MG63 (cell line): Measurements from ENCODE around the gene DNAH3. TPM values are rescaled to one million over a fixed set of nuclear protein-coding genes. Genes with fewer than 3 reads are reported as not detected.
"Not testable (repeated sequence)": the region's sequence is repeated elsewhere in the genome, so short reads cannot be mapped to it uniquely, and the experiment has no call there.

ENCODE experiments used
- DNase-seq: peaks from one replicate; pipeline ENCODE4 v3.0.0-alpha.2; 2020
- H3K27me3 ChIP-seq: fragments of 250-450 bp; sonication (Bioruptor Pico); 2 replicates; pipeline ENCODE4 v1.5.1; 2020; ENCODE audit warnings: mild to moderate bottlenecking, moderate library complexity
- H3K36me3 ChIP-seq: fragments of 250-450 bp; sonication (Bioruptor Pico); 2 replicates; pipeline ENCODE4 v1.5.1; 2020; ENCODE audit warnings: mild to moderate bottlenecking, moderate library complexity
- H3K4me3 ChIP-seq: fragments of 250-450 bp; sonication (Bioruptor Pico); 2 replicates; pipeline ENCODE4 v1.5.1; 2020; ENCODE audit warnings: mild to moderate bottlenecking, moderate library complexity
- H3K9me3 ChIP-seq: fragments of 250-450 bp; sonication (Bioruptor Pico); 2 replicates; pipeline ENCODE4 v1.5.1; 2020; ENCODE audit warnings: mild to moderate bottlenecking, moderate library complexity
- total RNA-seq: library from RNA; depleted of rRNA; stranded (reverse); fragments of >200 nt; shearing (Covaris generic); gene quantifications from 2 replicates; pipeline ENCODE4 v1.2.3, GENCODE V29; 2014; ENCODE audit warnings: low replicate concordance

DNAH3 gene
- total RNA-seq, 1 experiment from 2014 or later: not detected

DNA sequence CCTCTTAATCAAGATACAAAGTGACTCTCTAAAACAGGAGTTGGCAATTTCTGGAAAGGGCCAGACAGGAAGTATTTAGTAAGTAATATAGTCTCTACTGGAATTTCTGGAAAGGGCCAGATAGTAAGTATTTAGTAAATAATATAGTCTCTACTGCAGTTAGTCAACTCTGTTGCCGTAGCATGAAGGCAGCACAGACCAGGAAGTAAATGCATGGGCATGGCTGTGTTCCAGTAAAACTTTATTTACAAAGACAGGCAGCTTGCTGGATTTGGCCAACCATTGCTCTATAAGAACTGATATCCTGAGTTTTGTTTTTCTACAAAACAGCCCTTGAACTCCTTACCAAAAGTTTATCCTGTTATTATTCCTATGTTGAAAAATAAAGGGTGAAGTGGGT is 24.8 kb upstream of the DNAH3 start:
- H3K36me3 ChIP-seq: peaks cover 31% of the 10 kb centered on the region
- DNase-seq: no peak
- no peaks in the 10 kb centered on the region for H3K27me3 ChIP-seq

DNA sequence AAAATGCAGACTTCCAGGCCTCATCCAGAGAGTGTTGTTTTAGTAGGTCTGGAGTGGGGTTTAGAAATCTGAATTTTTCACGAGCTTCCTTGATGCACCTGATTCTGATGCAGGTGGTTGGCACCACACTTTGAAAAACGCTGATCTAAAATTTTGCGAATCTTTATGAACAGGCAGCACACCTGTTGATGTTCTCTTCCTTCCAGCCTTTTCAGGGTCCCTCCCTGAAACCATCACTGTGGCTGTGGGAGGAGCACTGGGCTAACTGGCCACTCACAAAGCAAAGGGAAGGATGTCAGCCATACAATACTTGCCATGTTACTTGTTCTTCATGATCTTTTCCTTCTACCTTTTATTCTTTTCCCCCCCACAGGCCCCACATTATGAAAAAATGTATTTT is 22.0 kb upstream of the DNAH3 start:
- H3K27me3 ChIP-seq: no peaks in the 10 kb centered on the region
- DNase-seq: no peak
- no peak overlapping the region for H3K4me3 ChIP-seq
- no peaks in the 10 kb centered on the region for H3K9me3 ChIP-seq
- peaks cover 23% of the 10 kb centered on the region for H3K36me3 ChIP-seq

More for the DNA sequence above, 24.8 kb upstream of the DNAH3 start:
- Histone ChIP-seq H3K4me3 (no peak overlapping the region), H3K9me3 (no peaks in the 10 kb centered on the region)

DNA sequence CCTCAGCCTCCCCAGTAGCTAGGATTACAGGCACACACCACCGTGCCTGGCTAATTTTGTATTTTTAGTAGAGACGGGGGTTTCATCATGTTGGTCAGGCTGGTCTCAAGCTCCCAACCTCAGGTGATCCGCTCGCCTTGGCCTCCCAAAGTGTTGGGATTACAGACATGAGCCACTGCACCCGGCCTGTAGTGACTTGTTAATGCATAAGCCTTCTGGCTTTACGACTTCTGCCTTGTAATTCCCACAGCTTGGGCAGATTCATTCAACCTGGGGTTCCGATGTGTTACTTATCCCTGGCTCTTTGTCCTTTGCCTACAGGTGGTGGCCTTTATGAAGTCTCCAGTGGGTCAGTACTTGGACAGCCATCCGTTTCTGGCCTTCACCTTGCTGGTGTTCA is 19.5 kb upstream of the DNAH3 start:
- H3K9me3 ChIP-seq, DNase-seq, H3K4me3 ChIP-seq, H3K27me3 ChIP-seq: not testable (repeated sequence)
- peaks cover 27% of the 10 kb centered on the region for H3K36me3 ChIP-seq

DNA sequence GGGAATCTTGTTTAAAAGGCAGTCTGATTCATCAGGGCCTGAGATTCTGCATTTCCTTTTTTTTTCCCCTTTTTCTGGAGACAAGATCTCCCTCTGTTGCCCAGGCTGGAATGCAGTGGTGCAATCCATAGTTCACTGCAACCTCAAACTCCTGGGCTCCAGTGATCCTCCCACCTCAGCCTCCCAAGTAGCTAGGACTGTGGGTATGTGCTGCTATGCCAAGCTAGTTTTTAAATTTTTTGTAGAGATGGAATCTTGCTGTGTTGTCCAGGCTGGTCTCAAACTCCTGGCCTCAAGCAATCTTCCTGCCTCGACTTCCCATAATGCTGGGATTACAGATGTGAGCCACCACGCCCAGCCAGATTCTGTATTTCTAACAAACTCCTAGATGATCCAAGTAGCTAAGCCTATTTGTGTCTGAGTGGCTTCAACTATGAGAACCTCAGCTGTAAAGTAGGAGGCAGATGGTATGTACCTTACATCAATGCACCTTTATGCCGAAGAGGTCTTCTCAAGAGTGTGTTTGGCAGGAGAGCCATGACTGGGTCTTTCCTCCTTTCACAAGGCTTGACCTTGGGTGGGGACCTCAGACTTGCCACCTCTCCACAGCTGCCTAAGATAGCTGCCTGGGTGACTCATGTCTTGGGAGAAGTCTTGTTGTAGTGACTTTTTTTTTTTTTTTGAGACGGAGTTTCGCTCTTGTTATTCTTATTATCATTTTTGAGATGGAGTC is 18.8 kb upstream of the DNAH3 start:
- Histone ChIP-seq H3K36me3 (peaks cover 27% of the 10 kb centered on the region), H3K9me3 (no peaks in the 10 kb centered on the region)
- no peak for DNase-seq

DNA sequence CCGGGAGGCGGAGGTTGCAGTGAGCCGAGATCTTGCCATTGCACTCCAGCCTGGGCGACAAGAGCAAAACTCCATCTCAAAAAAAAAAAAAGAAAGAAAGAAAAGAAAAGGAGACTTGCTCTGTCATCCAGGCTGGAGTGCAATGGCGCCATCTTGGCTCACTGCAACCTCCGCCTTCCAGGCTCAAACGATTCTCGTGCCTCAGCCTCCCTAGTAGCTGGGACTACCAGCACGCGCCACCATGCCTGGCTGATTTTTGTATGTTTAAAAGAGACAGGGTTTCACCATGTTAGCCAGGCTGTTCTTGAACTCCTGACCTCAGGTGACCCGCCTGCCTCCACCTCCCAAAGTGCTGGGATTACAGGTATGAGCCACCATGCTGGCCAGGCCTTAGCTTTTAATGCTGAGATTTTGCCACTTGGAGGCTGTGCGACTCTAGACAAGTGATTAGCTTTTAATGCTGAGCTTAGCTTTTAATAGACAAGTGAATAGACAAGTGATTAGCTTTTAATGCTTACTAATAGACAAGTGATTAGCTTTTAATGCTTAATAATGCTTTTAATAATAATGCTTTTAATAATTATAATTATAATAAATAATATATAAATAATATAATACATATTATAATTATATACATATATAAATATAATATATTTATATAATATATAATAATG is 17.4 kb upstream of the DNAH3 start:
- no peaks in the 10 kb centered on the region for H3K27me3 ChIP-seq
- no peak for DNase-seq
- no peaks in the 10 kb centered on the region for H3K9me3 ChIP-seq
- H3K4me3 ChIP-seq: no peak overlapping the region
- peaks cover 25% of the 10 kb centered on the region for H3K36me3 ChIP-seq

More for the DNA sequence above, 18.8 kb upstream of the DNAH3 start:
- H3K4me3 ChIP-seq: no peak overlapping the region
- no peaks in the 10 kb centered on the region for H3K27me3 ChIP-seq

DNA sequence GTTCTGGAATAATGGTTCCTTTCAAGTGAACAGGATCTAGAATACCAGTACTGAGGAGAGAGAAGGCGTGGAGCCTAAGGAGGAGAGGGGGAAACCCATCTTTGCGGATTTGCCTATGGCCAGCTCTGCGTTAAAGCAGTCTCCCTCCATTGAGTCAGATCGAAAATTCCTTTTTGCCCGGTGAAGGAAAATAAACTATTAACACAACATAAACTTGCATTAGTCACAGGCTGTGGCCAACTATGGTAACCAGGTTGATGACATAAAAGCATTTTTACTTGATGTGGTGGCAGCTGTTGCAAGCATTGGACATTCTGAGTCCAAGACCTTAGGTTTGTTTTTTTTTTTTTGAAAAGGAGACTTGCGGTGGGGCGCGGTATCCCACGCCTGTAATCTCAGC is 16.7 kb upstream of the DNAH3 start:
- peak; percentile 76 for DNase-seq
- H3K4me3 ChIP-seq: no peak overlapping the region
- no peaks in the 10 kb centered on the region for H3K27me3 ChIP-seq
- H3K36me3 ChIP-seq: peaks cover 21% of the 10 kb centered on the region
- H3K9me3 ChIP-seq: no peaks in the 10 kb centered on the region

DNA sequence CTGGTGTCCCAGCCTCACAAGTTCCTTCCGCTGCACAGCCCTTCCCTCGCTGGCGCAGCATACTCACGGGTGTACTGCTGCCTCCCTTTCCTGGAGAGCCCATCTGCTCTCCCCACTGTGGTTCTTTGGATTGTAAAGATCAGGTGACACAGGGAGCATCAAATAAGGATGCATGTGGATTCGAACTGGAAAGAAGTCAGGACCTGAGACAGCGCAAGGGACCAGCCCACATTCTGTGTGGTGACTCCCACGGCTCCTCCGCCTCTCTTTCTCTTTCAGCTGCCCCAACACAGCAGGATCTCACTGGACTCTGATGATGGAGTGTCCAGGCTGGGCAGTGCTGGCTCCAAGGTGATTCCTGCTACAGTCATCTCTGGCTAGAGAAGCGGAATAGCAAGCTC is 15.9 kb upstream of the DNAH3 start:
- H3K27me3 ChIP-seq: no peaks in the 10 kb centered on the region
- H3K36me3 ChIP-seq: peaks cover 26% of the 10 kb centered on the region
- H3K4me3 ChIP-seq: no peak overlapping the region
- no peaks in the 10 kb centered on the region for H3K9me3 ChIP-seq
- peak; percentile 59 for DNase-seq

DNA sequence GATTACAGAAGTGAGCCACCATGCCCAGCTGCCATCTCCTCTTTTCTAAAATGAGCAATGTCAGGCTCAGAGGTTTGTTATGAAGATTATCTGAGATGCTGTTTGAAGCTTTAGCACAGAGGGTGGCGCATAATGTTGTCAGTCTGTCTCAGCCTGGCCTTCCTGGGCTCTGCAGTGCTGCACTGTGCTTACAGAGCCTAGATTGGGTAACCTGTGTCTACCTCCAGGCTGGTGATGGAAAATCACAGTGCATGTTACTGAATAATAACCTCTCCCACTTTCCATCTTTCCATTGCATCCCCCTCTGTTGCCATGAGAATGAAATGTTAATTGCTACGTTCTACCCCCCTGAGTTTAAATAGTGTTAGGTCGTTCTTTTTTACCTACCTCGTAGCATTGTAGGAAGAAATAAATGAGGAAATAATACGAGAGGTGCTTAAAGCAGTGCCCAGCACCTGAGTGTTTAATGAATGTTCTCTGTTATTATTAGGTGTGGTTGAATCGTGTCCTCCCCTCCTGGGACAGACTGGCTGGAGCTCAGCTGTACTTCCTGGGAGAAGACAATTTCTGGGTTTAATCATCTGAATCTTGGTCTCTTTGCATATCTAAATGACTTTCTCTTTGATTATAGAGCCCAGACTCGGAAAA is 14.0 kb upstream of the DNAH3 start:
- no peaks in the 10 kb centered on the region for H3K27me3 ChIP-seq
- H3K4me3 ChIP-seq: no peak overlapping the region
- peaks cover 16% of the 10 kb centered on the region for H3K36me3 ChIP-seq
- no peaks in the 10 kb centered on the region for H3K9me3 ChIP-seq
- DNase-seq: no peak

DNA sequence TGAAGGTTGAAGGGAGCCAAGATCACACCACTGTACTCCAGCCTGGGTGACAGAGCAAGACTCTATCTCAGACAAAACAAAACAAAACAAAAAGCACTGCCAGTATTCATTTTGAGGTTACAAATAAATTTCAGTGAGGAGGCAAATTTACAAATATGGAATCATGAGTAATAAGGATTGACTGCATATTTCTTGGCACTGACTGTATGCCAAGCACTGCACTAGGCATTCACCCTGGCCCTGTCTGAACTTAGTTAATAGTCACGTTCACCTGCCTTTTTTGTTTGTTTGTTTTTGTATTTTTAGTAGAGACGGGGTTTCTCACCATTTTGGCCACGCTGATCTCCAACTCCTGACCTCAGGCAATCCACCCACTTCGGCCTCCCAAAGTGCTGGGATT is 12.9 kb upstream of the DNAH3 start:
- Histone ChIP-seq H3K36me3 (peaks cover 16% of the 10 kb centered on the region), H3K9me3 (no peaks in the 10 kb centered on the region), H3K27me3 (no peaks in the 10 kb centered on the region), H3K4me3 (no peak overlapping the region)
- peak; percentile 68 for DNase-seq

DNA sequence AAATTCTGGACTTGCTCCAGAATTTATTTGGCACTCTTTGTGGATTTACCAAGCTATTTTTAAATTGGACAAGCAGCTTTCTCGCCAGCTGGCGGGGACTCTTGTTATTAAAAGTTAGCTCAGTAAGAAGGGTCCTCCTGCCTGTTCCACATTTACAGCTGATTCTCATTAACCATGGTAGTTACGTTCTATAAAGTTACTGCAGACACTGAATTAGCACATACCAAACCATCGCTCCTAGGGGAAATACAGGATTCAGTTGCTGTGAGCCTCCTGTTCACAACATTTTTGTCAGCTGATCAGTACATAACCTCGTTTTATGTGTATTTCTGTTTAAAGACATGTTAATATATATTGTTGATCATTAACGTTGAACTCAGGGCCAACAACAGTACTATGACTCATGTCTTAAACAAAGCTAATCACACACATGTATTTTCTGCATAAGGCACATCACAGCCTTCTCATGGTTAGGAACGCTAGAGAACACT is 12.1 kb upstream of the DNAH3 start:
- Histone ChIP-seq H3K4me3 (no peak overlapping the region), H3K36me3 (peaks cover 16% of the 10 kb centered on the region), H3K9me3 (no peaks in the 10 kb centered on the region), H3K27me3 (no peaks in the 10 kb centered on the region)
- no peak for DNase-seq

DNA sequence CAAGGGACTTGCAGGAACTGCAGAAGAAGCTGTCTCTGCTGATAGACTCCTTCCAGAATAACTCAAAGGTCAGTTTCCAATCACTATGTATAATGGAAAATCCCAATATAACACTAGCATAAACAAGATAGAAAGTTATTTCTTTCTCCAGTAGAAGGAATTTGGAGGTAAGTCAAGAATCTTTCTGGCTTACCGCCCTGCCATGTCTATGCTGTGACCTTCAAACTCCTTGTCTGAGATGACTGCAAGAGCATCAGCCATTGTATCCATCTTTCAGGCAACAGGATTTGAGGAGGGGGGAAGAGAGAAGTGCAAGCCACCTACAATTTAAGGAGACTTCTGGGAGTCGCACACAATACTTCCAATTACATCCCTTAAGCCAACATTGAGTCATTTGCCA is 10.6 kb upstream of the DNAH3 start:
- no peaks in the 10 kb centered on the region for H3K9me3 ChIP-seq
- H3K27me3 ChIP-seq: no peaks in the 10 kb centered on the region
- no peak overlapping the region for H3K4me3 ChIP-seq
- H3K36me3 ChIP-seq: peaks cover 16% of the 10 kb centered on the region
- no peak for DNase-seq

DNA sequence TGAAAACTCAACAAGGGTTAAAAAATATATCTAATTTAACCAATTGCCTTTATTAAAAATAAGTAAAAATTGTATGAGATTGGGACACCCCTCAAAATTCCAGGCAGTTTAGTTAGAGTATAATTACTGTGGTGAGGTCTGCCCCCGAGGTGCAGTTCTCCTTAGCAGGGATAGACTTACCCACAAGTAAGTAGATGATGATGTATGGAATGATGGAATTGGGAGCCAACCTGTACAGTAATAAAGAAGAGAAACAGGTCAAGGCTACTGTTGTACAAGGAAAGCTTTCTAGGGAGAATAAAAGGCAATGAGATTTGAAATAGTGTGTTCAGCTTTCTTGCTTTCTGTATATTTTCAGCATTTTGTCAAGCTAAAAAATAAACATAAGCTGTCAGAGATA is 9.6 kb upstream of the DNAH3 start:
- H3K27me3 ChIP-seq: no peaks in the 10 kb centered on the region
- H3K4me3 ChIP-seq: no peak overlapping the region
- no peaks in the 10 kb centered on the region for H3K9me3 ChIP-seq
- peaks cover 15% of the 10 kb centered on the region for H3K36me3 ChIP-seq
- no peak for DNase-seq

DNA sequence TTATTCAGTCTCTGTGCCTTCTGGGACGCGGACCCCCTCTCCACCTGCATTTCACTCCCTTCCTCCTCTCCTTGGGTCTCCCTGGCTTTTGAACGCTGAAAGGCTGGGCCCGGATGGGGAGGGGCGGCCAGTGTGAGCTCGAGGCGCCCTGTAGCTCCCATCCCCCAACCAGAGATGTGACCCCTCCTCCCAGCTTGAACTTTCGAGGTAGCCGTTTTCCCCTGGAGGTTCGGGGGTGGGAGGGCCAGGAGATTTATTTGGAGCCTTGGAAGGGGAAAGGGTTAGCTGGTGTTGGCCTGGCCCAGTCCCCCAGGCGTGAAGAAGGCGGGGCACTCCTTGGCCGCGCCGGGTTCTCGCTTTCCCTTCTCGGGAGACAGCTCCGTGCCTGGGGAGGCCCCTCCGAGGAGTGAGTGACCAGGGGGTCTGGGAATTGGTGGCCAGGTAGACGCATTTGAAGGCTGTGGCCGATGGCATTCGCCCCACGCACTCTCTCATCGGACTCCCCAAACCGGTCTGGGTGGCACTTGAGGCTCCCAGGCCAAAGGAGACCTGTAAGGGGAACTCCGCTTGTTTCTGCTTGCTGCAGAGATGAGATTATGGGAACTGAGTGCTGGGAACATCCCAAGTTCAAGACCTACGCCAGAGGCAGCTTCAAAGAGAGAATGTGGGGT is 8.8 kb upstream of the DNAH3 start:
- H3K27me3 ChIP-seq: no peaks in the 10 kb centered on the region
- H3K36me3 ChIP-seq: peaks cover 8% of the 10 kb centered on the region; the same call in 1 of the 2 replicates
- H3K4me3 ChIP-seq: peak overlapping the region; percentile 85
- DNase-seq: no peak
- H3K9me3 ChIP-seq: no peaks in the 10 kb centered on the region

DNA sequence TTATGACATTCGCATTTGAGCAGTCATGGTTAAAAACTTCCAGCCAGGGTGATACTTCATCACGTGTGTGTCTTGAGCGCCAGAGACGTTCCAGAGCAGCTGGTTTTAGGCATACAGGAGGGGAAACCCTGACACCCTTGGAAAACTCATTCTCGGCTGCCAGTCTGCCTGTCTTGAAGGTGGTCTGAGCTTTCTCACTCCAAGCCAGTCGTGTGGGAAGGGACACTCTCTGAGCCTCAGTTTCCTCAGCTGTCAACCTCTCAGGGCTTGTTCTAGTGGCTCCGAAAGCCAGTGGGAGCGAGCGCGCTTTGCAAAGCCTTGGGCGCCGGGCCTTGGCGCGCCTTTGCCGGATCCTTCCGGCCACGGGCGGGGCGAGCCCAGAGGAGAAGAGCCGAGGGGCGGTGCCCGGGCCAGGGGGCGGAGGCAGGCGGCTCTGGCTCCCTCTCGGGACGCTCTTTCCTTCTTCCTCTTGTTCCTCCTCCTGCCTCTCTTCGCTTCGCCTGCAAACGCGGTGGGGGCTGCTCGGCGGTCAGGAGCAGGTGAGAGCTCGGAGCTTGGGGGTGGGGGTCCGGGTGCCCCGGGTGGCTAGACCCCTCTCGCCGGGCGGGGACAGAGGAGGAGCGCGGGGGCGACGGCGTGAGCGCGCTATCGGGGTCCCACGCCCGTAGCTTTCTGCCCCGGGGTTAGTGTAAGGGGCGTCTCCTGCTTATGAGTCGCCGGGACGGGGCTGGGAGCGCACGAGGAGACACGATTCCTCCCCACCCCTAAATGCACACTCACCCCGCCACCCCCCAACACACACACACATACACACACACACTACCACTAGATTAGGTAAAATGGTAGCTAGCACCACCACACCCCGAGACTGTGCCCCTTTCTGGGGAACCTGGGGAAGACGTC is 7.8 kb upstream of the DNAH3 start, which contains the start of gene LDAF1:
TSS of gene LDAF1 (plus strand) at position 467 of the 903 bp plus-strand sequence. CDS start 2,509 bp downstream, outside the sequence.
- Histone ChIP-seq H3K27me3 (no peaks in the 10 kb centered on the region), H3K36me3 (peaks cover 6% of the 10 kb centered on the region; the same call in 1 of the 2 replicates), H3K4me3 (peak within 1 kb of the TSS; percentile 85), H3K9me3 (no peaks in the 10 kb centered on the region)
- DNase-seq: peak; percentile 90

DNA sequence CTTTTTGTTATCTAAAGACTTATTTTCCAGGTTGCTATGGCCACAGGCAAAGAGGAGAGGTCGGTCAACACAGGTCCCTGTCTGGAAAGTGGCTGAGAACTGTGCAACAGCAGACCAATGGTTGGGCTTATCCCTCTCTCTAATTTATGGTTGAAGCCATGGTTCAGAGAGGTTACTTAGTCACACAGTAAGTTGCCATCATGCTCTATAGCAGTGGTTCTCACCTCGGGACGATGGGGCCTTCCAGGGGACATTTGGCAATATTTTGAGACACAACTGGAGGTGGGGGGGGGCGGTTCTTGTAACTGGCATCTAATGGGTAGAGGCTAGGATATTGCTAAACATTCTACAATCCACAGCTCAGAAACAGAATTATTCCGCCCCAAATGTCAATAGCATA is 7.0 kb upstream of the DNAH3 start:
- Histone ChIP-seq H3K4me3 (peak overlapping the region; percentile 85; the same call in 1 of the 2 replicates), H3K36me3 (peaks cover 6% of the 10 kb centered on the region; the same call in 1 of the 2 replicates), H3K9me3 (no peaks in the 10 kb centered on the region; the same call in 1 of the 2 replicates), H3K27me3 (no peaks in the 10 kb centered on the region)
- DNase-seq: no peak
